AG09309 (cell line): ENCODE data around the gene NTNG1.

ENCODE experiments used
- DNase-seq: peaks from one replicate; pipeline ENCODE4 v3.0.0-alpha.2; 2010; ENCODE audit warnings: low read depth
- H3K4me3 ChIP-seq: 2 replicates; pipeline ENCODE4 v1.5.1; 2011; ENCODE audit warnings: mild to moderate bottlenecking, low read depth, low read length, moderate library complexity; ENCODE audit not compliant: control insufficient read depth
- CTCF ChIP-seq: IDR thresholded peaks from 2 replicates; pipeline ENCODE4 v1.5.1; 2011; ENCODE audit warnings: mild to moderate bottlenecking, low read depth, low read length, inconsistent platforms; ENCODE audit not compliant: insufficient read depth, control insufficient read depth; ENCODE audit errors: missing control alignments

Gene NTNG1

GRCh38 chr1:107132780-107133179 is 8.1 kb upstream of the NTNG1 start:
- no peak for TF ChIP-seq CTCF
- no peak overlapping the region for H3K4me3 ChIP-seq
- no peak for DNase-seq

GRCh38 chr1:107135463-107135862 is 5.4 kb upstream of the NTNG1 start:
- DNase-seq, result no peak
- no peak for TF ChIP-seq CTCF
- H3K4me3 ChIP-seq, result no peak overlapping the region

DNA sequence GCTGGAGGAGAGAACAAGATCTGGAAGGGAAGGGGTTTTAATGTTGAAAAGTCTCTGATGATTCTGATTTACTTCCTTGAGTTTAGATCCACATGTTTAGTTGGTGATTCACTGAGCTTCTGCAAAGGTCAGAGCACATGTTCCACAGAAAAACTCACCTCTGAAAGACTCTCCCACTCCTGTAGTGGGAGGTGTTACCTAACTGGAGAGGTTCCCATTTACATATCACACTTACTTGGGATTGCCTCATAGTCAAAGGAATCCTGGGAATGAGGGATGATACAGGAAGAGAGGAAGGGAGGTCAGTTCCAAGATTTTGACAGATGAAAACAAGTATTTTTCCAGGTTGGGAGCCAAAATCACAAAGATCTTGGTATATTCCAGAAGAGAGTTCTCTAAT is 2.7 kb upstream of the NTNG1 start:
- no peak overlapping the region for H3K4me3 ChIP-seq
- DNase-seq, result no peak

GRCh38 chr1:107138767-107139445 is 1.9 kb upstream of the NTNG1 start:
- TF ChIP-seq CTCF, result no peak
- H3K4me3 ChIP-seq, result no peak overlapping the region; the same call in 1 of the 2 replicates
- no peak for DNase-seq

More for the DNA sequence above, 2.7 kb upstream of the NTNG1 start:
- TF ChIP-seq CTCF, result no peak

GRCh38 chr1:107139833-107140702 is 771 bp upstream of the NTNG1 start:
- DNase-seq, result peak; percentile 35
- H3K4me3 ChIP-seq, result peak overlapping the region; percentile 80
- no peak for TF ChIP-seq CTCF

DNA sequence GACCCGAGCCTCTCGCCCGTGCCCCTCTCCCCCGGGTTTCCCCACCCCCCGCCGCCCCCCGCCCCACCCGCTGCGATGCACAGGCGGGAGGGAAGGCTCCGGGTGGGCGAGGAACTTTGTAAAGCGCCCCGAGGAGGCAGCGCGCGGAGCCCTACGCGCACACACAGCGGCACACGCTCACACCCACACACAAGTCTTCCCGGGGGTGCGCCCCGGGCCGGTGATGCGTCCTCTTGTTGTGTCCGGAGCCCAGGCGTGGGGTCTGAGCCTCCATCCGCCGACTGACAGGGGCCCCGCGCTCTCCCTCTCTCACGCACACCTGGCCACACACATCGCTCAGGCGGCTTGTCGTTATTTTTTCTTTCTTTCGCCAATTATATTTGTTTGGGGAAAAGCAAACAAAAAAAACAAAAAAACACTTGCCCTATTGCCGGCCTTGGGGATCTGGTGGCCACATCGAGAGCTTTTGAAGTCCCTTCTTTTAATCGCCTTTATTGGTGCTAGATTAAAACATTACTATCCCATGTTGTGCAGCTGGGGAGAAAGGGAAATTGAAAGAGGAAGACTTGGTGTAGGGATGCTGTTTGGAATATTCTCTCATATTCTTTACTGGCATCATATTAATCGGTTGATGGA is 770 bp downstream of the NTNG1 start:
- H3K4me3 ChIP-seq, result peak overlapping the region; percentile 80
- TF ChIP-seq CTCF, result no peak
- DNase-seq, result no peak
